GM23338 (cell line): ENCODE data around the gene UBN2. TPM values are rescaled to one million over a fixed set of nuclear protein-coding genes. Genes with fewer than 3 reads are reported as not detected.

ENCODE experiments used
- ATAC-seq: fragments of 200-7000 bp; cut with Tn5 transposase; 3 replicates; pipeline ENCODE4 v1.9.1; 2020
- DNase-seq: peaks from one replicate; pipeline ENCODE4 v3.0.0-alpha.2; 2015; ENCODE audit warnings: low spot score
- H2AFZ ChIP-seq: fragments of 200-600 bp; sonication (generic); 2 replicates; pipeline ENCODE4 v1.8.0; 2016; ENCODE audit warnings: antibody characterized with exemption, mild to moderate bottlenecking, moderate library complexity
- H3F3A ChIP-seq: fragments of 200-600 bp; sonication (generic); replicated peaks from 2 replicates; pipeline ENCODE4 v1.8.0; 2017; ENCODE audit warnings: antibody characterized with exemption, mixed run types, low read depth
- H3K27ac ChIP-seq: fragments of 200-600 bp; sonication (generic); 2 replicates; pipeline ENCODE4 v1.6.1; 2016; ENCODE audit warnings: low read depth
- H3K27me3 ChIP-seq: fragments of 200-600 bp; sonication (generic); 2 replicates; pipeline ENCODE4 v1.8.0; 2016; ENCODE audit warnings: mild to moderate bottlenecking, mixed run types, moderate library complexity; ENCODE audit not compliant: insufficient read depth
- H3K36me3 ChIP-seq: fragments of 200-600 bp; sonication (generic); 2 replicates; pipeline ENCODE4 v1.8.0; 2016; ENCODE audit warnings: mild to moderate bottlenecking; ENCODE audit not compliant: insufficient read depth
- H3K4me1 ChIP-seq: fragments of 200-600 bp; sonication (generic); 2 replicates; pipeline ENCODE4 v1.8.0; 2016; ENCODE audit warnings: mild to moderate bottlenecking, moderate library complexity; ENCODE audit not compliant: insufficient read depth
- H3K4me2 ChIP-seq: fragments of 200-600 bp; sonication (generic); 2 replicates; pipeline ENCODE4 v1.7.1; 2017; ENCODE audit warnings: mixed run types
- H3K4me3 ChIP-seq: fragments of 200-600 bp; sonication (generic); 2 replicates; pipeline ENCODE4 v1.6.1; 2016; ENCODE audit warnings: mixed run types
- H3K79me2 ChIP-seq: fragments of 200-600 bp; sonication (generic); replicated peaks from 2 replicates; pipeline ENCODE4 v1.8.0; 2017; ENCODE audit warnings: mild to moderate bottlenecking; ENCODE audit not compliant: insufficient read depth
- H3K9me2 ChIP-seq: fragments of 200-600 bp; sonication (generic); 2 replicates; pipeline ENCODE4 v1.8.0; 2017; ENCODE audit not compliant: insufficient read depth
- H4K20me1 ChIP-seq: fragments of 200-600 bp; sonication (generic); replicated peaks from 2 replicates; pipeline ENCODE4 v1.8.0; 2017; ENCODE audit warnings: mild to moderate bottlenecking; ENCODE audit not compliant: insufficient read depth
- H3K27ac Mint-ChIP-seq: 2 replicates; pipeline ENCODE4 v1.8.0; 2020; ENCODE audit warnings: inconsistent platforms, mild to moderate bottlenecking, moderate library complexity, mixed read lengths
- H3K27me3 Mint-ChIP-seq: 3 replicates; pipeline ENCODE4 v1.8.0; 2022; ENCODE audit warnings: low read depth, mild to moderate bottlenecking, moderate library complexity, mixed read lengths, inconsistent platforms; ENCODE audit not compliant: insufficient read depth, poor library complexity
- H3K36me3 Mint-ChIP-seq: 3 replicates; pipeline ENCODE4 v1.8.0; 2021; ENCODE audit warnings: low read depth, mild to moderate bottlenecking, inconsistent platforms, moderate library complexity, mixed read lengths
- H3K4me1 Mint-ChIP-seq: 3 replicates; pipeline ENCODE4 v1.8.0; 2020; ENCODE audit warnings: mild to moderate bottlenecking, inconsistent platforms, mixed read lengths
- H3K4me3 Mint-ChIP-seq: 3 replicates; pipeline ENCODE4 v1.8.0; 2021; ENCODE audit warnings: moderate library complexity, mild to moderate bottlenecking, inconsistent platforms, mixed read lengths
- H3K9me3 Mint-ChIP-seq: 3 replicates; pipeline ENCODE4 v1.8.0; 2020; ENCODE audit warnings: moderate library complexity, mild to moderate bottlenecking, inconsistent platforms, mixed read lengths
- CTCF ChIP-seq, 2 experiments: fragments of 200-600 bp in 1 of 2; sonication (generic) in 1 of 2; conservative IDR thresholded peaks; 2 replicates each; pipeline versions ENCODE4 v1.5.1 to v1.6.1; 2016 to 2017; ENCODE audit warnings: antibody characterized with exemption in 2 of 2, low read depth in 2 of 2, mild to moderate bottlenecking in 2 of 2, moderate library complexity in 1 of 2
- ETS1 ChIP-seq: IDR thresholded peaks from 2 replicates; pipeline ENCODE4 v1.6.1; 2016; ENCODE audit warnings: antibody characterized with exemption
- EZH2 ChIP-seq: fragments of 200-600 bp; sonication (generic); IDR thresholded peaks from one replicate; pipeline ENCODE4 v1.8.0; 2017; ENCODE audit warnings: antibody characterized with exemption, mild to moderate bottlenecking, low read depth; ENCODE audit not compliant: unreplicated experiment
- JUNB ChIP-seq: IDR thresholded peaks from one replicate; pipeline ENCODE4 v1.6.1; 2016; ENCODE audit warnings: antibody characterized with exemption; ENCODE audit not compliant: unreplicated experiment
- REST ChIP-seq: IDR thresholded peaks from one replicate; pipeline ENCODE4 v1.6.1; 2018; ENCODE audit warnings: antibody characterized with exemption; ENCODE audit not compliant: unreplicated experiment
- STAT1 ChIP-seq: IDR thresholded peaks from one replicate; pipeline ENCODE4 v1.6.1; 2016; ENCODE audit warnings: antibody characterized with exemption; ENCODE audit not compliant: unreplicated experiment
- ZNF331 ChIP-seq: fragments of 250-450 bp; sonication (Bioruptor Pico); IDR thresholded peaks from 2 replicates; pipeline ENCODE4 v1.5.0; 2020; ENCODE audit warnings: low read depth, mild to moderate bottlenecking, moderate library complexity
- ZNF462 ChIP-seq: fragments of 250-450 bp; sonication (Bioruptor Pico); IDR thresholded peaks from 2 replicates; pipeline ENCODE4 v1.5.0; 2020; ENCODE audit warnings: mild to moderate bottlenecking, moderate library complexity
- polyA plus RNA-seq: library from polyadenylated mRNA; unstranded; fragments of >200 nt; fragmentation: Nextera tagmentation; extraction: Ambion mirVana; gene quantifications from 2 replicates; pipeline ENCODE4 v1.2.1, GENCODE V29; 2016
- total RNA-seq: library from RNA; depleted of rRNA; stranded (reverse); fragments of >200 nt; shearing (Covaris generic); gene quantifications from 2 replicates; pipeline ENCODE4 v1.2.3, GENCODE V29; 2014

The UBN2 gene
- total and polyA plus RNA-seq, 2 experiments from 2014 or later = 18.5 to 26.6 TPM

GRCh38 chr7:139317939-139318505 is 87.0 kb downstream of the UBN2 start:
- no peak for ATAC-seq

More at GRCh38 chr7:139317939-139318505, 87.0 kb downstream of the UBN2 start:
- H3K9me2 ChIP-seq = no peaks in the 10 kb centered on the region
- no peaks in the 10 kb centered on the region for H3K36me3 ChIP-seq
- TF ChIP-seq REST (no peak), CTCF (conservative IDR thresholded peaks at IDR 0.05; ENCODE audit: low read depth in 2 of 2) (no peak), ZNF331 (CRISPR knock-in tag) (no peak), EZH2 (no peak), ZNF462 (no peak), STAT1 (no peak), ETS1 (no peak), JUNB (no peak)
- Mint-ChIP-seq H3K9me3 (no peaks in the 10 kb centered on the region), H3K4me1 (peaks cover 2% of the 10 kb centered on the region; the same call in 1 of the 3 replicates), H3K27me3 (peaks cover 2% of the 10 kb centered on the region), H3K36me3 (no peaks in the 10 kb centered on the region), H3K27ac (no peak overlapping the region), H3K4me3 (no peak overlapping the region)
- no peaks in the 10 kb centered on the region for H3K27me3 ChIP-seq
- no peaks in the 10 kb centered on the region for H4K20me1 ChIP-seq
- no peaks in the 10 kb centered on the region for H3K4me1 ChIP-seq
- DNase-seq = no peak
- H3K27ac ChIP-seq = no peak overlapping the region
- H3K4me3 ChIP-seq = no peak overlapping the region
- H2AFZ ChIP-seq = no peak overlapping the region
- H3K4me2 ChIP-seq = no peak overlapping the region
- H3F3A ChIP-seq = no peaks in the 10 kb centered on the region
- no peaks in the 10 kb centered on the region for H3K79me2 ChIP-seq
